MCF 10A (cell line): Measurements from ENCODE around the gene CAMKK2. TPM values are rescaled to one million over a fixed set of nuclear protein-coding genes. Genes with fewer than 3 reads are reported as not detected.

Experiments
- BruUV-seq: library from RNA; stranded (reverse); fragments of 400-500 nt; replicated peaks from 2 replicates; lab custom pipeline; 2021; lab: Mats Ljungman, UMichigan
- CTCF ChIA-PET: fragments of 300-600 bp; sonication (Branson Sonifier 250); formaldehyde crosslinking; extraction: SDS; loops from one replicate; lab custom pipeline; 2021; ENCODE audit warnings: antibody characterized with exemption, inconsistent platforms; lab: Yijun Ruan, JAX
- POLR2A ChIA-PET: fragments of 300-600, 350-650 bp; sonication (Branson Sonifier 250); formaldehyde crosslinking; extraction: SDS; loops from one replicate; lab custom pipeline; 2020; ENCODE audit warnings: antibody characterized with exemption, inconsistent platforms; lab: Yijun Ruan, JAX
- DNase-seq: peaks from one replicate; pipeline ENCODE4 v3.0.0-alpha.2; 2018; ENCODE audit not compliant: unreplicated experiment
- H3K27ac Mint-ChIP-seq: one replicate; pipeline ENCODE4 v1.8.0; 2022; ENCODE audit warnings: mild to moderate bottlenecking, low read depth, mixed read lengths; ENCODE audit not compliant: unreplicated experiment
- H3K27me3 Mint-ChIP-seq: one replicate; pipeline ENCODE4 v1.8.0; 2022; ENCODE audit warnings: mixed read lengths; ENCODE audit not compliant: insufficient read depth, unreplicated experiment
- H3K36me3 Mint-ChIP-seq: one replicate; pipeline ENCODE4 v1.8.0; 2022; ENCODE audit warnings: mild to moderate bottlenecking, moderate library complexity, mixed read lengths; ENCODE audit not compliant: insufficient read depth, unreplicated experiment
- H3K4me1 Mint-ChIP-seq: one replicate; pipeline ENCODE4 v1.8.0; 2022; ENCODE audit warnings: mixed read lengths; ENCODE audit not compliant: insufficient read depth, unreplicated experiment
- H3K4me3 Mint-ChIP-seq: one replicate; pipeline ENCODE4 v1.8.0; 2022; ENCODE audit warnings: mild to moderate bottlenecking, moderate library complexity, mixed read lengths; ENCODE audit not compliant: unreplicated experiment
- H3K9me3 Mint-ChIP-seq: one replicate; pipeline ENCODE4 v1.8.0; 2022; ENCODE audit warnings: mixed read lengths; ENCODE audit not compliant: unreplicated experiment
- CTCF ChIP-seq: fragments of 200-600 bp; IDR thresholded peaks from one replicate; pipeline ENCODE4 v1.8.0; 2022; ENCODE audit warnings: antibody characterized with exemption, mild to moderate bottlenecking; ENCODE audit not compliant: unreplicated experiment
- intact Hi-C: fragments of 100-400 bp; cut with micrococcal nuclease; formaldehyde crosslinking; loops from 2 replicates; pipeline ENCODE4 v1.14.1; 2022
- total RNA-seq: library from RNA; stranded (reverse); gene quantifications from 2 replicates; pipeline ENCODE4 v1.2.3, GENCODE V29; 2022

Gene CAMKK2
- total RNA-seq, 1 experiment from 2014 or later: 36.3 TPM

- peaks cover 11% of the 10 kb centered on the region for H3K4me1 Mint-ChIP-seq
- peaks cover 18% of the 10 kb centered on the region for H3K36me3 Mint-ChIP-seq
- peak; percentile 41 for DNase-seq
- no peak overlapping the region for H3K27ac Mint-ChIP-seq
- no peaks in the 10 kb centered on the region for H3K27me3 Mint-ChIP-seq
- POLR2A ChIA-PET: interaction anchor here (0.6 to 3.1 kb wide), 10 partner anchors 9 to 726 kb away, joined by 3 to 20 read pairs (median 3); partner anchors contain the start of gene RNF34
- CTCF ChIA-PET: interaction anchor here (0.7 to 1.2 kb wide), 2 partner anchors 18 to 31 kb away, joined by 3 read pairs; no protein-coding TSS in a partner anchor
- no peak for TF ChIP-seq CTCF
- peak overlapping the region; percentile 78 for H3K4me3 Mint-ChIP-seq
- intact Hi-C loops: loop anchor here (2.0 kb wide), 2 partner anchors 21 to 187 kb away; no protein-coding TSS in a partner anchor
- H3K9me3 Mint-ChIP-seq: no peaks in the 10 kb centered on the region
- BruUV-seq: no TSS peak
Measured at GRCh38 chr12:121297435-121297991, 1.0 kb upstream of the CAMKK2 start.

GRCh38 chr12:121295746-121296617 lies 527 bp downstream of the CAMKK2 start:
- peak overlapping the region; percentile 78 for H3K4me3 Mint-ChIP-seq
- ChIA-PET CTCF (interaction anchor here (0.6 to 0.9 kb wide), 2 partner anchors 80 to 169 kb away, joined by 3 to 4 read pairs; no protein-coding TSS in a partner anchor), POLR2A (interaction anchor here (0.7 to 3.1 kb wide), 6 partner anchors 10 to 385 kb away, joined by 3 to 20 read pairs (median 4); partner anchors contain the start of gene RNF34)
- peak overlapping the region; percentile 49 for H3K27ac Mint-ChIP-seq
- H3K36me3 Mint-ChIP-seq: peaks cover 31% of the 10 kb centered on the region
- intact Hi-C loops: loop anchor here (2.0 kb wide), 2 partner anchors 19 to 185 kb away; no protein-coding TSS in a partner anchor
- BruUV-seq: no TSS peak
- H3K9me3 Mint-ChIP-seq: no peaks in the 10 kb centered on the region
- no peaks in the 10 kb centered on the region for H3K27me3 Mint-ChIP-seq
- DNase-seq: peak; percentile 30
- TF ChIP-seq CTCF: no peak
- H3K4me1 Mint-ChIP-seq: peaks cover 11% of the 10 kb centered on the region

- POLR2A ChIA-PET: interaction anchor here (0.7 to 3.1 kb wide), 5 partner anchors 9 to 385 kb away, joined by 3 to 20 read pairs (median 3); partner anchors contain the start of gene RNF34
Measured at GRCh38 chr12:121295116-121295745, 1.3 kb downstream of the CAMKK2 start.

More at GRCh38 chr12:121295116-121295745, 1.3 kb downstream of the CAMKK2 start:
- intact Hi-C loops: no loop called here
- Mint-ChIP-seq H3K36me3 (peaks cover 34% of the 10 kb centered on the region), H3K4me1 (peaks cover 11% of the 10 kb centered on the region), H3K9me3 (no peaks in the 10 kb centered on the region), H3K27me3 (no peaks in the 10 kb centered on the region), H3K4me3 (peak overlapping the region; percentile 78), H3K27ac (peak overlapping the region; percentile 49)
- peak; percentile 20 for DNase-seq
- TSS peak; percentile 26 for BruUV-seq
- TF ChIP-seq CTCF: no peak
- CTCF ChIA-PET: interaction anchor here (0.6 to 0.9 kb wide), 4 partner anchors 16 to 193 kb away, joined by 3 to 4 read pairs (median 3); no protein-coding TSS in a partner anchor
